OCI-LY7 (cell line): ENCODE data around the gene DNMT3B.

Experiments used
- CTCF ChIP-seq: fragments of 200-600 bp; sonication (generic); conservative IDR thresholded peaks from 2 replicates; pipeline ENCODE4 v1.5.1; 2014; ENCODE audit warnings: mild to moderate bottlenecking, antibody characterized with exemption, low read length, moderate library complexity, mixed read lengths
- EZH2phosphoT487 ChIP-seq: fragments of 200-600 bp; sonication (generic); IDR thresholded peaks from 2 replicates; pipeline ENCODE4 v1.6.1; 2018; ENCODE audit warnings: low read depth, borderline replicate concordance, mild to moderate bottlenecking, mixed run types, antibody characterized with exemption, low read length, moderate library complexity, mixed read lengths

DNA sequence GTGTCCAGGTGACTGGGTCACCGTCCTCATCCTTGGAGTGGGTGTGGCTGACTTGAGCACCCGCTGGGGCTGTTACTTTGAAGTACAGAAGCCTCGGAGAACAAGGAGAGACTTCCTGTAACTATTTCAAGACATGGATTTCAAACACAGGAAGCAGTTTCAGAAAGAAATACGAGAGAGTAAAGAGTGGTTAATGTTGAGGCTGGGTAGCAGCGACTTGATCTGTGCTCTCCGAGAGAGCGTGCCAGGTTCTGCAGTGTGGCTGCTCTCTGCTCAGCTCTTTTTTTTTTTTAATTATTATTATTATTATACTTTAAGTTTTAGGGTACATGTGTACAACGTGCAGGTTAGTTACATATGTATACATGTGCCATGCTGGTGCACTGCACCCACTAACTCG lies 79.0 kb downstream of the DNMT3B start:
- TF ChIP-seq CTCF, result no peak
- TF ChIP-seq EZH2phosphoT487, result no peak
